Measurements from ENCODE around the gene SIRPB2. TPM values are rescaled to one million over a fixed set of nuclear protein-coding genes. Genes with fewer than 3 reads are reported as not detected.

SIRPB2 gene
- total RNA-seq, 1 experiment from 2014 or later, result not detected

- Histone ChIP-seq H2BK5ac (ENCODE audit: insufficient read length, low read length) (no peak overlapping the region), H2AFZ (ENCODE audit: low read length) (no peak overlapping the region)
- WGBS (ENCODE audit: extremely low coverage, insufficient read length, low lambda C conversion rate), result no CpG with 5 or more reads among the region's 2 CpGs
Observed at GRCh38 chr20:1489325-1489724, 1.9 kb downstream of the SIRPB2 start.

More at GRCh38 chr20:1489325-1489724, 1.9 kb downstream of the SIRPB2 start:
- H2AK5ac ChIP-seq (ENCODE audit: insufficient read length, low read length), result no peak overlapping the region
- H3K79me1 ChIP-seq (ENCODE audit: insufficient read depth, low read depth, low read length, poor library complexity, severe bottlenecking), result no peaks in the 10 kb centered on the region
- H3T11ph ChIP-seq (ENCODE audit: low read length), result no peak overlapping the region
- no peaks in the 10 kb centered on the region for H4K20me1 ChIP-seq (ENCODE audit: control insufficient read depth, insufficient read depth, insufficient read length)
- no peak overlapping the region for H3K18ac ChIP-seq (ENCODE audit: insufficient read length, low read depth, low read length)
- H3K9ac ChIP-seq (ENCODE audit: extremely low read depth, insufficient read length, low read length), result no peak overlapping the region
- H4K5ac ChIP-seq (ENCODE audit: insufficient read length, low read depth, low read length), result no peak overlapping the region
- H3K4ac ChIP-seq (ENCODE audit: low read depth, low read length), result no peak overlapping the region
- TF ChIP-seq, protein P1, sequence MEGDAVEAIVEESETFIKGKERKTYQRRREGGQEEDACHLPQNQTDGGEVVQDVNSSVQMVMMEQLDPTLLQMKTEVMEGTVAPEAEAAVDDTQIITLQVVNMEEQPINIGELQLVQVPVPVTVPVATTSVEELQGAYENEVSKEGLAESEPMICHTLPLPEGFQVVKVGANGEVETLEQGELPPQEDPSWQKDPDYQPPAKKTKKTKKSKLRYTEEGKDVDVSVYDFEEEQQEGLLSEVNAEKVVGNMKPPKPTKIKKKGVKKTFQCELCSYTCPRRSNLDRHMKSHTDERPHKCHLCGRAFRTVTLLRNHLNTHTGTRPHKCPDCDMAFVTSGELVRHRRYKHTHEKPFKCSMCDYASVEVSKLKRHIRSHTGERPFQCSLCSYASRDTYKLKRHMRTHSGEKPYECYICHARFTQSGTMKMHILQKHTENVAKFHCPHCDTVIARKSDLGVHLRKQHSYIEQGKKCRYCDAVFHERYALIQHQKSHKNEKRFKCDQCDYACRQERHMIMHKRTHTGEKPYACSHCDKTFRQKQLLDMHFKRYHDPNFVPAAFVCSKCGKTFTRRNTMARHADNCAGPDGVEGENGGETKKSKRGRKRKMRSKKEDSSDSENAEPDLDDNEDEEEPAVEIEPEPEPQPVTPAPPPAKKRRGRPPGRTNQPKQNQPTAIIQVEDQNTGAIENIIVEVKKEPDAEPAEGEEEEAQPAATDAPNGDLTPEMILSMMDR (conservative IDR thresholded peaks at IDR 0.05), result no peak
- no peak overlapping the region for H2BK120ac ChIP-seq (ENCODE audit: low read depth, low read length, poor library complexity, severe bottlenecking)
- no peaks in the 10 kb centered on the region for H3K27me3 ChIP-seq (ENCODE audit: insufficient read depth, low read length)
- Mint-ChIP-seq H3K27ac (no peak overlapping the region), H3K27me3 (ENCODE audit: low read depth) (peaks cover 46% of the 10 kb centered on the region), H3K36me3 (ENCODE audit: insufficient read depth in 1 of 3, low read depth in 3 of 3) (no peaks in the 10 kb centered on the region), H3K4me1 (no peaks in the 10 kb centered on the region), H3K4me3 (no peak overlapping the region), H3K9me3 (no peaks in the 10 kb centered on the region)
- H3K9me3 ChIP-seq (ENCODE audit: control insufficient read depth, low read depth, low read length), result no peaks in the 10 kb centered on the region
- H2BK12ac ChIP-seq (ENCODE audit: insufficient read length, low read depth, low read length), result no peak overlapping the region
- no peak overlapping the region for H3K56ac ChIP-seq (ENCODE audit: insufficient read length, low read depth, low read length)
- no peak for DNase-seq
- H2BK15ac ChIP-seq (ENCODE audit: low read depth, low read length), result no peak overlapping the region
- no peaks in the 10 kb centered on the region for H3K4me1 ChIP-seq (ENCODE audit: insufficient read depth, low read length)
- H3K4me2 ChIP-seq (ENCODE audit: insufficient read depth, insufficient read length, low read length), result no peak overlapping the region
- H4K91ac ChIP-seq (ENCODE audit: insufficient read length, low read depth, low read length), result no peak overlapping the region
- H4K8ac ChIP-seq (replicated peaks; ENCODE audit: insufficient read length, low read depth, low read length), result no peak overlapping the region
- H3K79me2 ChIP-seq (ENCODE audit: insufficient read depth, low read length), result no peaks in the 10 kb centered on the region
- no peaks in the 10 kb centered on the region for H3K23me2 ChIP-seq (ENCODE audit: insufficient read length, low read depth, low read length, poor library complexity, severe bottlenecking)
- no peak overlapping the region for H2BK20ac ChIP-seq (ENCODE audit: low read depth, low read length, poor library complexity, severe bottlenecking)
- H3K14ac ChIP-seq (ENCODE audit: insufficient read depth, low read length), result no peak overlapping the region
- H3K23ac ChIP-seq (ENCODE audit: insufficient read length, low read depth, low read length), result no peak overlapping the region
- no peak overlapping the region for H3K27ac ChIP-seq (ENCODE audit: insufficient read length, low read depth, low read length)
